K562 (cell line): ENCODE data around the gene GNAI2.

Experiments
- ARHGAP35 ChIP-seq: fragments of 450-650 bp; IDR thresholded peaks from 2 replicates; pipeline ENCODE4 v1.6.1; 2018; ENCODE audit not compliant: partially characterized antibody
- ARID4B ChIP-seq: sonication (generic); formaldehyde crosslinking; IDR thresholded peaks from 2 replicates; pipeline ENCODE4 v1.8.0; 2022; ENCODE audit warnings: mild to moderate bottlenecking, missing genetic modification reagents
- CTCF ChIP-seq, 3 experiments: IDR thresholded peaks in 2 of 3; conservative IDR thresholded peaks in 1 of 3; 2 replicates each; pipeline ENCODE4 v1.5.1; 2011 to 2012; ENCODE audit warnings: low read length in 3 of 3, mild to moderate bottlenecking in 3 of 3, control low read depth in 2 of 3, improper control_type of control experiment in 1 of 3, inconsistent platforms in 1 of 3, low read depth in 1 of 3, mixed read lengths in 1 of 3, moderate library complexity in 1 of 3; ENCODE audit not compliant: insufficient read depth in 2 of 3
- EP300 ChIP-seq: IDR thresholded peaks from 2 replicates; pipeline ENCODE4 v1.6.1; 2012; ENCODE audit warnings: low read length, improper control_type of control experiment
- EP400 ChIP-seq: fragments of 450-650 bp; IDR thresholded peaks from 2 replicates; pipeline ENCODE4 v1.6.1; 2017; ENCODE audit warnings: antibody characterized with exemption, mild to moderate bottlenecking, moderate library complexity
- EZH2 ChIP-seq: IDR thresholded peaks from 2 replicates; pipeline ENCODE4 v1.6.1; 2012; ENCODE audit warnings: low read depth, mild to moderate bottlenecking, inconsistent platforms, low read length, borderline replicate concordance
- FOXM1 ChIP-seq, 2 experiments: fragments of 450-650 bp in 1 of 2; sonication (generic) in 1 of 2; formaldehyde crosslinking in 1 of 2; IDR thresholded peaks; 2 replicates each; pipeline versions ENCODE4 v1.6.1 to v1.9.0; 2017 to 2022; ENCODE audit warnings: low read depth in 2 of 2, mild to moderate bottlenecking in 2 of 2, missing genetic modification reagents in 1 of 2, moderate library complexity in 1 of 2
- SP2 ChIP-seq: IDR thresholded peaks from 2 replicates; pipeline ENCODE4 v1.6.1; 2011; ENCODE audit warnings: mild to moderate bottlenecking, low read depth, low read length, moderate library complexity; ENCODE audit not compliant: poor library complexity, severe bottlenecking; ENCODE audit errors: extremely low read depth
- TBL1XR1 ChIP-seq, 2 experiments: IDR thresholded peaks; 2 replicates each; pipeline ENCODE4 v1.6.1; 2012; ENCODE audit warnings: improper control_type of control experiment in 2 of 2, low read length in 2 of 2, mild to moderate bottlenecking in 1 of 2
- ZC3H4 ChIP-seq: sonication (generic); formaldehyde crosslinking; IDR thresholded peaks from 2 replicates; pipeline ENCODE4 v1.9.0; 2021; ENCODE audit warnings: missing genetic modification reagents, borderline replicate concordance
- ZHX1 ChIP-seq: fragments of 150-350 bp; conservative IDR thresholded peaks from 2 replicates; pipeline ENCODE4 v1.6.1; 2014; ENCODE audit warnings: low read length
- ZNF140 ChIP-seq: fragments of 250-450 bp; sonication (Bioruptor Pico); IDR thresholded peaks from 2 replicates; pipeline ENCODE4 v1.8.0; 2021; ENCODE audit warnings: moderate library complexity, mild to moderate bottlenecking, inconsistent platforms
- ZNF274 ChIP-seq: IDR thresholded peaks from 2 replicates; pipeline ENCODE4 v1.6.1; 2011; ENCODE audit warnings: low read depth, mild to moderate bottlenecking, low read length, moderate library complexity, borderline replicate concordance

GRCh38 chr3:50212971-50213370 lies 23.0 kb upstream of the GNAI2 start:
- TF ChIP-seq SP2 (no peak), CTCF (IDR thresholded peaks at IDR 0.05 in 2 of 3, conservative IDR thresholded peaks at IDR 0.05 in 1 of 3; ENCODE audit: insufficient read depth in 2 of 3, low read depth in 1 of 3, low read length in 3 of 3) (no peak), ZNF274 (no peak), EZH2 (no peak), EP300 (no peak), TBL1XR1 (IDR thresholded peaks at IDR 0.05; ENCODE audit: low read length in 2 of 2) (no peak), ARID4B (CRISPR knock-in tag) (no peak), ZHX1 (no peak), ZNF140 (no peak), EP400 (no peak), ARHGAP35 (no peak), FOXM1 (IDR thresholded peaks at IDR 0.05; ENCODE audit: low read depth) (no peak), FOXM1 (CRISPR knock-in tag; IDR thresholded peaks at IDR 0.05; ENCODE audit: low read depth) (no peak), ZC3H4 (CRISPR knock-in tag) (no peak)
